ENCODE data around the gene MPP1.

The MPP1 gene

DNA sequence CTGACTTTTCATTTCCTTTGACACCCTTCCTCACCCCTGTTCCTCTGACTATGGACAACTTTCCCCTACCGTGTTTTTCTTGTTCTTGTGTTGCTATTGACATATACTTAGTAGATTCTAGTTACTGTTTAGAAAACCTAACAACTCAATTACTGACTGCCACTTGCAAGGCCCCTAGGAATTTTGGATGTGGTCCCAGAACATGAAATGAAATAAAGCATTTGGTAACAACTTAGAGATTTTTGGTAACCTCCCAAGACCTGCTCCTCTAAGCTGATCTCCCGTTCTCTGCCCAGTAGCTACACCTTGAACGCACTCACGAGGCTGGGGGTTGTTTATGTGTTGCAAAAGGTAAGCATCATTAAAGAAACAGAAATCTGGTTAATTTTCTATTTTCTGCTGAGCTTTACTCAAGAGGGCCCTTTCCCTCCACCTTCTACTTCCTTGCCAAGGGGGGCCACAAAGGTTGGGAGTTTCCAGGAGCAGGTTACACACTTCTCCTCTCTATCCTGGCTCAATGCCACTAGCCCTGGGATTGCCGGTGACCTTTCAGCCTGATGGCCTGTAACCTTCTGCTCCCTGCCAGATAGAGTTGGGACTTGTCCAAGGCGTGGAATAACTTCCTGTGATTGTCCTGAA, 74.9 kb downstream of the MPP1 start:
- DNase-seq, result no peak

DNA sequence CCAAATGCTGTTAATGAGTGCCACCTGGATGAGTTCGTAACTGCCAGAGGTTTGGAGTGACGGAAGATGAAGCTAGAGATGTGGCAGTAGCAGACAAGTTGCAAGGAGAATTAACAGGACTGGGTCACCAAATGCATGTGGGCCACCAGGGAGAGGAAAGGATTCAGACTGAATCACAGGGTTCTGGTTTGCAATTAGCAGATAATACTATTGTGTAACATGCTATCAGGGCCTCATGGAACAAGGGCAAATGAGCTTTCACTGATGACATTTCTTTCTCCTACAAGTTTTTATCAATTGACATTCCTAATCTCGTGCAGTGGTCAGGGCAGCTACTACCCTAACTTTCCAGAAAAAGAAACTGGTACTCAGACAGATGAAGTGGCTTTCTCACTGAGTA, 75.8 kb downstream of the MPP1 start:
- DNase-seq, result no peak
